GM12872 (cell line): Measurements from ENCODE around the gene C7orf33.

ENCODE experiments used
- CTCF ChIP-seq: IDR thresholded peaks from 3 replicates; pipeline ENCODE4 v1.5.1; 2011; ENCODE audit warnings: low read depth, mild to moderate bottlenecking, low read length, moderate library complexity; ENCODE audit not compliant: insufficient read depth

C7orf33 gene

GRCh38 chr7:148607151-148607661, 16.6 kb downstream of the C7orf33 start:
- no peak for TF ChIP-seq CTCF

- TF ChIP-seq CTCF = no peak
Observed at GRCh38 chr7:148609045-148609725, 18.6 kb downstream of the C7orf33 start.

DNA sequence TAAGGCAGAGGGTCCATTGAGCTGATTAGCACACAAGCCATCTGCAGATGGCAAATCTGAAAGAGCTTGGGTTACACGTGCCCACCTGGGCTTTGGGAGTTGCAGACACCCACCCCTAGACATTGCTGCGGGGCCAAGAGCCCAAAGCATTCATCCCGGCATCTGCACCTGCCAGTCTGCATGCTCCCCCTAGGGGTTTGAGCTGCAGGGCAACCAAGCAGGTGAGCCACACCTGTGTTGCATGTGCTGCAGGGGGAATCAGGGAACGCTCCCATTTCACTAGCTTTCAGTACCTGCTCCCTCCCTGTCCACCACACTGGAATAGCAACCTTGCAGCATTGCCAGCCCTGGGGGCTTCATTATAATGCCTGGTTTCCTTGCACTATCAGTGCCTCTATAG, 21.1 kb downstream of the C7orf33 start:
- no peak for TF ChIP-seq CTCF

- no peak for TF ChIP-seq CTCF
Observed at GRCh38 chr7:148615085-148615730, 24.6 kb downstream of the C7orf33 start.

- TF ChIP-seq CTCF = no peak
Observed at GRCh38 chr7:148620749-148621359, 30.3 kb downstream of the C7orf33 start.

GRCh38 chr7:148621563-148621962, 31.0 kb downstream of the C7orf33 start:
- no peak for TF ChIP-seq CTCF

- no peak for TF ChIP-seq CTCF
Observed at GRCh38 chr7:148622887-148623585, 32.5 kb downstream of the C7orf33 start.
